ENCODE measurements around the gene VAC14.
"Not testable (repeated sequence)": the region's sequence is repeated elsewhere in the genome, so short reads cannot be mapped to it uniquely, and the experiment has no call there.

The VAC14 gene

GRCh38 chr16:70647441-70648359 lies 153.3 kb downstream of the VAC14 start:
- Histone ChIP-seq H3K36me3 (ENCODE audit: control insufficient read depth in 1 of 2, insufficient read depth in 2 of 2, low read length in 2 of 2) (no peaks in the 10 kb centered on the region), H3K9ac (ENCODE audit: low read depth in 1 of 2, low read length in 2 of 2) (no peak overlapping the region), H3K4me3 (ENCODE audit: low read depth in 1 of 2, low read length in 2 of 2) (no peak overlapping the region), H3K4me1 (ENCODE audit: control insufficient read depth in 1 of 2, insufficient read depth in 2 of 2, low read length in 2 of 2) (no peaks in the 10 kb centered on the region), H3K9me3 (ENCODE audit: control insufficient read depth in 1 of 2, low read length in 2 of 2) (no peaks in the 10 kb centered on the region), H3K27me3 (ENCODE audit: control insufficient read depth in 1 of 2, insufficient read depth in 2 of 2, low read length in 2 of 2) (no peaks in the 10 kb centered on the region), H3K27ac (ENCODE audit: low read depth, low read length) (no peak overlapping the region)

GRCh38 chr16:70646260-70647241 lies 154.4 kb downstream of the VAC14 start, which contains the start of gene IL34:
IL34 (plus strand) TSS chr16:70646559; CDS start chr16:70646948, 389 bp downstream.
- H3K9me3 ChIP-seq (ENCODE audit: control insufficient read depth in 1 of 2, low read length in 2 of 2), result no peaks in the 10 kb centered on the region
- no peaks in the 10 kb centered on the region for H3K27me3 ChIP-seq (ENCODE audit: control insufficient read depth in 1 of 2, insufficient read depth in 2 of 2, low read length in 2 of 2)
- no peak within 1 kb of the TSS for H3K27ac ChIP-seq (ENCODE audit: low read depth, low read length)
- no peak within 1 kb of the TSS for H3K4me3 ChIP-seq (ENCODE audit: low read depth in 1 of 2, low read length in 2 of 2)
- no peaks in the 10 kb centered on the region for H3K4me1 ChIP-seq (ENCODE audit: control insufficient read depth in 1 of 2, insufficient read depth in 2 of 2, low read length in 2 of 2)
- H3K36me3 ChIP-seq (ENCODE audit: control insufficient read depth in 1 of 2, insufficient read depth in 2 of 2, low read length in 2 of 2), result no peaks in the 10 kb centered on the region
- H3K9ac ChIP-seq (ENCODE audit: low read depth in 1 of 2, low read length in 2 of 2), result no peak within 1 kb of the TSS

- H3K27me3 ChIP-seq (ENCODE audit: control insufficient read depth in 1 of 2, insufficient read depth in 2 of 2, low read length in 2 of 2), result no peaks in the 10 kb centered on the region
- no peak overlapping the region for H3K27ac ChIP-seq (ENCODE audit: low read depth, low read length)
- H3K9ac ChIP-seq (ENCODE audit: low read depth in 1 of 2, low read length in 2 of 2), result no peak overlapping the region
- H3K4me3 ChIP-seq (ENCODE audit: low read depth in 1 of 2, low read length in 2 of 2), result no peak overlapping the region
- H3K36me3 ChIP-seq (ENCODE audit: control insufficient read depth in 1 of 2, insufficient read depth in 2 of 2, low read length in 2 of 2), result no peaks in the 10 kb centered on the region
- no peaks in the 10 kb centered on the region for H3K4me1 ChIP-seq (ENCODE audit: control insufficient read depth in 1 of 2, insufficient read depth in 2 of 2, low read length in 2 of 2)
- no peaks in the 10 kb centered on the region for H3K9me3 ChIP-seq (ENCODE audit: control insufficient read depth in 1 of 2, low read length in 2 of 2)
Measured at GRCh38 chr16:70644763-70645597, 156.0 kb downstream of the VAC14 start.

DNA sequence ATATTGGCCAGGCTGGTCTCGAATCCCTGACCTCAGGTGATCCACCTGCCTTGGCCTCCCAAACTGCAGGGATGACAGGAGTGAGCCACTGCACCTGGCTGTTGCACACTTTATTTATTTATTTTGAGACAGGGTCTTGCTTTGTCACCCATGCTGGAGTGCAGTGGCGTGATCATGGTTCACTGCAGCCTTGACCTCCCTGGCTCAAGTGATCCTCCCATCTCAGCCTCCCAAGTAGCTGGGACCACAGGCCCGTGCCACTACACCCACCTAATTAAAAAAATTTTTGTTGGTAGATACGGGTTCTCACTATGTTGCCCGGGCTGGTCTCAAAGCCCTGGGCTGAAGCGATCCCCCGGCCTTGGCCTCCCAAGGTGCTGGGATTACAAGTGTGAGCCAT lies 157.7 kb downstream of the VAC14 start:
- not testable (repeated sequence) for H3K9me3 ChIP-seq (ENCODE audit: control insufficient read depth in 1 of 2, low read length in 2 of 2); H3K4me1 ChIP-seq (ENCODE audit: control insufficient read depth in 1 of 2, insufficient read depth in 2 of 2, low read length in 2 of 2); H3K4me3 ChIP-seq (ENCODE audit: low read depth in 1 of 2, low read length in 2 of 2); H3K27me3 ChIP-seq (ENCODE audit: control insufficient read depth in 1 of 2, insufficient read depth in 2 of 2, low read length in 2 of 2); H3K27ac ChIP-seq (ENCODE audit: low read depth, low read length); H3K36me3 ChIP-seq (ENCODE audit: control insufficient read depth in 1 of 2, insufficient read depth in 2 of 2, low read length in 2 of 2); H3K9ac ChIP-seq (ENCODE audit: low read depth in 1 of 2, low read length in 2 of 2)

DNA sequence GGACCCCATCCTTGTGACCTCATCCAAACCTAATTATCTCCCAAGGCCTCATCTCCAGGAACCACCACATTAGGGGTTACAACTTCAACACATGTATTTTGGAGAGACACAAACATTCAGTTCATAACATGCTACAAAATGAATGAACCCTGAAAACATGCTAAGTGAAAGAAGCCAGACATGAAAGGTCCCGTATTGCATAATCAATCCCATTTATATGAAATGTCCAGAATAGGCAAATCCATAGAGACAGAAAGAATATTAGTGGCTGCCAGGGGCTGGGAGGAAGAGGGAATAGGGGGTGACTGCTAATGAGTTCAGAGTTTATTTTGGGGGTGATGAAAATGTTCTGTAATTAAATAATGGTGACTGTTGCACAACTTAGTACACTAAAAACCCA lies 158.3 kb downstream of the VAC14 start:
- Histone ChIP-seq H3K9ac (ENCODE audit: low read depth in 1 of 2, low read length in 2 of 2) (no peak overlapping the region), H3K36me3 (ENCODE audit: control insufficient read depth in 1 of 2, insufficient read depth in 2 of 2, low read length in 2 of 2) (no peaks in the 10 kb centered on the region), H3K27me3 (ENCODE audit: control insufficient read depth in 1 of 2, insufficient read depth in 2 of 2, low read length in 2 of 2) (no peaks in the 10 kb centered on the region), H3K27ac (ENCODE audit: low read depth, low read length) (no peak overlapping the region), H3K4me1 (ENCODE audit: control insufficient read depth in 1 of 2, insufficient read depth in 2 of 2, low read length in 2 of 2) (no peaks in the 10 kb centered on the region), H3K9me3 (ENCODE audit: control insufficient read depth in 1 of 2, low read length in 2 of 2) (no peaks in the 10 kb centered on the region), H3K4me3 (ENCODE audit: low read depth in 1 of 2, low read length in 2 of 2) (no peak overlapping the region)

DNA sequence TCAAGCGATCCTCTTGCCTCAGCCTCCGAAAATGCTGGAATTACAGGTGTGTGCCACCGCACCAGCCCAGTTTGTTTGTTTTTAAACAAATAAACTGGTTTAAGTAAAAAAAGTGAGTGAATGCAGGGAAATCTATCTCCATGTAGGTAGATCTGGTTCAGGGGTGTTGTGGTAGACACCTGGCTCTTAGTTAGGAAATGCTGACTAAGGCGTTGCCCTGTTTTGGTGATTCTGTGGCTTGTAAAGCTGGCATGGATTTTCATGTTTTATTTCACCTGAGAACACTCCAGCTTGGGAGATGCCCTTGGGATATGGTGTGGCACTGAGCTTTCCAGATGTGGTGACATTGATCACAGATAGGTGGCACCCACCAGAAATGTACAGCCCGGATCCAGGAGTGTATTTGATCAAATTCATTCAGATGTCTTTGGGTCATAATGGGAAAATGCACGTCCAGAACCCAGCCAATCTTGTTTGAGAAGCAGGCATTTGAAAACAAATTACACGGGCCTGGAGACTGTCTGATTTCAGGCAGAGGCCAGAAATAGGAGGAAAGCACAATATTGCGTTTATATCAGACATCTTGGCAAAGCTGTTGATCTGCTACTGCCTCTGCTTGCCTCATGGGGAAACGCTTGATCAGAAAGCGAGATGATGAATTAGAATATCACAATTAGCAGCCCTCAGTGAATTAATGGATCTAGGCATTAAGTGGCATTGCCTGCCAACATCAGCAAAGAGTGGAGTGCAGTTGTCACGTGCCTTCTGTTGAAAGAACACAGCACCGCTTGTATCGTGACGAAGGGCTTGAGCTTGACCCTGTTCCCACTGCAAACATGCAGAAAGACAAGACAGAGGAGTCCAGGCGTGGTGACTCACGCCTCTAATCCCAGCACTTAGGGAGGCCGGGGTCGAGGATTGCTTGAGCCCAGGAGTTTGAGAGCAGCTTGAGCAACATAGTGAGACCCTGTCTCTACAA lies 161.9 kb downstream of the VAC14 start:
- Histone ChIP-seq H3K9me3 (ENCODE audit: control insufficient read depth in 1 of 2, low read length in 2 of 2) (no peaks in the 10 kb centered on the region), H3K4me3 (ENCODE audit: low read depth in 1 of 2, low read length in 2 of 2) (no peak overlapping the region), H3K4me1 (ENCODE audit: control insufficient read depth in 1 of 2, insufficient read depth in 2 of 2, low read length in 2 of 2) (no peaks in the 10 kb centered on the region), H3K36me3 (ENCODE audit: control insufficient read depth in 1 of 2, insufficient read depth in 2 of 2, low read length in 2 of 2) (no peaks in the 10 kb centered on the region), H3K9ac (ENCODE audit: low read depth in 1 of 2, low read length in 2 of 2) (no peak overlapping the region), H3K27me3 (ENCODE audit: control insufficient read depth in 1 of 2, insufficient read depth in 2 of 2, low read length in 2 of 2) (no peaks in the 10 kb centered on the region), H3K27ac (ENCODE audit: low read depth, low read length) (no peak overlapping the region)
